ENCODE results near the gene AKR7A3.
"Not testable (repeated sequence)": the region's sequence is repeated elsewhere in the genome, so short reads cannot be mapped to it uniquely, and the experiment has no call there.

Gene AKR7A3

GRCh38 chr1:19317126-19317910, 28.7 kb upstream of the AKR7A3 start:
- DNase-seq, result no peak

- no peak for DNase-seq
Measured at GRCh38 chr1:19315378-19316198, 27.0 kb upstream of the AKR7A3 start.

GRCh38 chr1:19313961-19314882, 25.7 kb upstream of the AKR7A3 start:
- no peak for DNase-seq

GRCh38 chr1:19313636-19313959, 25.0 kb upstream of the AKR7A3 start:
- DNase-seq, result no peak

GRCh38 chr1:19312782-19313635, 24.4 kb upstream of the AKR7A3 start:
- no peak for DNase-seq

- DNase-seq, result peak; percentile 38
Measured at GRCh38 chr1:19311931-19312781, 23.6 kb upstream of the AKR7A3 start, which contains the start of the genes AKR7A2 and SLC66A1. AKR7A2 (minus strand) TSS chr1:19312144; CDS start chr1:19312124, 20 bp downstream. SLC66A1 (plus strand) TSS chr1:19312326; CDS start chr1:19317678, 5,352 bp downstream.

- DNase-seq, result no peak
Measured at GRCh38 chr1:19311503-19311930, 22.9 kb upstream of the AKR7A3 start.

- no peak for DNase-seq
Measured at GRCh38 chr1:19310720-19311502, 22.3 kb upstream of the AKR7A3 start.

GRCh38 chr1:19310061-19310460, 21.5 kb upstream of the AKR7A3 start:
- DNase-seq, result no peak

GRCh38 chr1:19309123-19309813, 20.7 kb upstream of the AKR7A3 start:
- no peak for DNase-seq

GRCh38 chr1:19308509-19308907, 19.9 kb upstream of the AKR7A3 start:
- DNase-seq, result no peak

- DNase-seq, result no peak
Measured at GRCh38 chr1:19307794-19308508, 19.4 kb upstream of the AKR7A3 start.

GRCh38 chr1:19306941-19307340, 18.4 kb upstream of the AKR7A3 start:
- no peak for DNase-seq

GRCh38 chr1:19305880-19306279, 17.3 kb upstream of the AKR7A3 start:
- no peak for DNase-seq

GRCh38 chr1:19304081-19304480, 15.5 kb upstream of the AKR7A3 start:
- not testable (repeated sequence) for DNase-seq

- DNase-seq, result no peak
Measured at GRCh38 chr1:19300211-19300610, 11.6 kb upstream of the AKR7A3 start.

- DNase-seq, result no peak
Measured at GRCh38 chr1:19294638-19295037, 6.1 kb upstream of the AKR7A3 start.

- no peak for DNase-seq
Measured at GRCh38 chr1:19289244-19289643, 674 bp upstream of the AKR7A3 start.

All from NCI-H187 treated with DMSO at 0.1 percent for 48 hours (cell line).